Right lobe of liver (tissue), 6 donors: ENCODE measurements around the gene SSTR5. TPM values are rescaled to one million over a fixed set of nuclear protein-coding genes. Genes with fewer than 3 reads are reported as not detected.

Experiments used
- ATAC-seq, 4 donors: fragments of 200-7000 bp; cut with Tn5 transposase; one replicate each; pipeline ENCODE4 v1.9.1; 2020; ENCODE audit warnings: mild to moderate bottlenecking in 4 of 4, moderate library complexity in 4 of 4
- DNase-seq, 3 donors: peaks; one replicate each; pipeline ENCODE4 v3.0.0-alpha.2; 2020
- H3K27ac ChIP-seq, 3 donors: fragments of 200-600 bp; one replicate each; pipeline ENCODE4 v1.8.0; 2022
- H3K27me3 ChIP-seq, 2 donors: fragments of 200-600 bp; one replicate each; pipeline ENCODE4 v1.8.0; 2022
- H3K36me3 ChIP-seq, 4 donors: fragments of 200-600 bp; sonication (generic) in 1 of 4; one replicate each; pipeline versions ENCODE4 v1.5.1 to v1.8.0; 2017 to 2022; ENCODE audit warnings: control low read depth in 1 of 4
- H3K4me1 ChIP-seq, 4 donors: fragments of 200-600 bp; sonication (generic) in 1 of 4; one replicate each; pipeline versions ENCODE4 v1.5.1 to v1.8.0; 2017 to 2022; ENCODE audit warnings: control low read depth in 1 of 4
- H3K4me3 ChIP-seq, 3 donors: fragments of 200-600 bp; one replicate each; pipeline ENCODE4 v1.8.0; 2022
- H3K9me3 ChIP-seq, 4 donors: fragments of 200-600 bp; sonication (generic) in 1 of 4; one replicate each; pipeline versions ENCODE4 v1.5.1 to v1.8.0; 2017 to 2022; ENCODE audit warnings: control low read depth in 1 of 4
- POLR2A ChIP-seq: fragments of 450-650 bp; IDR thresholded peaks from one replicate; pipeline ENCODE4 v1.6.1; 2017; ENCODE audit warnings: antibody characterized with exemption, mild to moderate bottlenecking
- WGBS: methylation state at CpG from one replicate; pipeline ENCODE4 v1.1.6; 2018; ENCODE audit warnings: low coverage, low lambda C conversion rate; ENCODE audit not compliant: insufficient coverage; ENCODE audit errors: missing lambda C conversion rate; 5-methylcytosine and 5-hydroxymethylcytosine counted together
- intact Hi-C, 2 donors: fragments of 100-400 bp; cut with DNase I; formaldehyde crosslinking; loops; one replicate each; pipeline versions ENCODE4 v1.11.2 to v1.14.1; 2022
- total RNA-seq, 6 experiments: library from RNA; depleted of rRNA in 2 of 6; stranded (reverse); fragments of >200 nt in 2 of 6; fragmentation: NEBNext Ultra II Directional in 3 of 6; extraction: Animal tissue kit (Norgen Biotek cat#: 25700) in 3 of 6; gene quantifications; one replicate each; pipeline versions ENCODE4 v1.1.0 to v1.2.4, GENCODE V29; 2016 to 2023
- TF ChIP-seq, protein P1 (sequence below), 4 donors: fragments of 200-600 bp in 3 of 4; fragments of 450-650 bp in 1 of 4; IDR thresholded peaks; one replicate each; pipeline versions ENCODE4 v1.5.1 to v1.8.0; 2016 to 2022; ENCODE audit warnings: antibody characterized with exemption in 4 of 4, mild to moderate bottlenecking in 2 of 4
- donor health status: DM: no; HTN: yes; CAD: no.
- donor health status: DM: no; HTN: no; CAD: no.
- donor health status: DM: no; HTN: no; CAD: no.
- donor health status: DM: no; HTN: yes; CAD: no.
- donor health status: DM: no; HTN: yes; CAD: no.

SSTR5 gene
- total RNA-seq, 6 experiments from 2014 or later, result not detected

DNA sequence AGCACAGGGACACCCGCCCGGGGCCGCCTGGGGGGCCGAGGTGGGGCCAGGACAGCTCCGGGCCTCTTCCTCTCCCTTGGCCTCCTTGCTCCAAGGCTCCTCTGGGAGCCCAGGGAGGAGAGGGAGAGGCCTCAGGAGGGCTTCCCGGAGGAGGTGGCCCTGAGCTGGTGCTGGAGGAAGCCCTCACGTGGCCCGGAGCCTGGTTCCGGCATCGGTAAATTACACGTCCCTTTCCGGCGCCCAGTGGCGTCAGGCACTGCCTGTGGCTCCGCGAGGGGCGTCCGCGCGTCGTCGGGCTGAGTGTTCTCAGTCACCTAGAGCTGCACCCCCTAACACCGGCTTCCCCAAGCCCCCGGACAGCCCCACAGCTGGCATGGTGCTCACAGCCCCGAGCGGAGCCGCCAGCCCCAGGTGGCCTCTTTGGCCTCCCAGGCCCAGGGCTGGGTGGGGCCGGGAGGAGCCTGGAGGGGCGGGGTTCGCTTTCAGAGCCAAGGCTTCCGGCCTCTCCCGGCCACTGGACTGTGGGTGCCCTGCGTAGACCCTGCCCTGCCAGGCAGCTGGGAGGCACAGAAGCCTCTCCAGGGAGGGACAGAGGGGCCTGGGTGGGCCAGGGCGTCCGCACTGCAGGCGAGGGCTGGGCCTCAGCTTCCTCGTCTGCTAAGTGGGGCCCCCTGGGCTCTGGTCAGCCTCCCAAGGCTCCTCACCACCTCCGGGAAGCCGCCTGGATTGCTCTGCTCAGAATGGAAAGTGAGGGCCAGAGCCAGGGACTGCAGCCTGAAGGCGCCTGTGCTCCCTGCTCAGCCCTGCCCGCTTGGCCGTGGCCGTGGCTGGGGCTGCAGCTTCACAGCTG is 27.9 kb upstream of the SSTR5 start:
- Histone ChIP-seq H3K27ac (no peak overlapping the region), H3K9me3 (no peaks in the 10 kb centered on the region), H3K4me3 (no peak overlapping the region), H3K27me3 (no peaks in the 10 kb centered on the region), H3K36me3 (no peaks in the 10 kb centered on the region), H3K4me1 (no peaks in the 10 kb centered on the region)
- WGBS, result 57% methylated on average over 5 of the region's 43 CpGs
- intact Hi-C loops, result no loop called here
- DNase-seq (no peak), ATAC-seq (no peak)
- TF ChIP-seq POLR2A, result no peak
- TF ChIP-seq, protein P1, sequence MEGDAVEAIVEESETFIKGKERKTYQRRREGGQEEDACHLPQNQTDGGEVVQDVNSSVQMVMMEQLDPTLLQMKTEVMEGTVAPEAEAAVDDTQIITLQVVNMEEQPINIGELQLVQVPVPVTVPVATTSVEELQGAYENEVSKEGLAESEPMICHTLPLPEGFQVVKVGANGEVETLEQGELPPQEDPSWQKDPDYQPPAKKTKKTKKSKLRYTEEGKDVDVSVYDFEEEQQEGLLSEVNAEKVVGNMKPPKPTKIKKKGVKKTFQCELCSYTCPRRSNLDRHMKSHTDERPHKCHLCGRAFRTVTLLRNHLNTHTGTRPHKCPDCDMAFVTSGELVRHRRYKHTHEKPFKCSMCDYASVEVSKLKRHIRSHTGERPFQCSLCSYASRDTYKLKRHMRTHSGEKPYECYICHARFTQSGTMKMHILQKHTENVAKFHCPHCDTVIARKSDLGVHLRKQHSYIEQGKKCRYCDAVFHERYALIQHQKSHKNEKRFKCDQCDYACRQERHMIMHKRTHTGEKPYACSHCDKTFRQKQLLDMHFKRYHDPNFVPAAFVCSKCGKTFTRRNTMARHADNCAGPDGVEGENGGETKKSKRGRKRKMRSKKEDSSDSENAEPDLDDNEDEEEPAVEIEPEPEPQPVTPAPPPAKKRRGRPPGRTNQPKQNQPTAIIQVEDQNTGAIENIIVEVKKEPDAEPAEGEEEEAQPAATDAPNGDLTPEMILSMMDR (IDR thresholded peaks at IDR 0.05), result no peak

DNA sequence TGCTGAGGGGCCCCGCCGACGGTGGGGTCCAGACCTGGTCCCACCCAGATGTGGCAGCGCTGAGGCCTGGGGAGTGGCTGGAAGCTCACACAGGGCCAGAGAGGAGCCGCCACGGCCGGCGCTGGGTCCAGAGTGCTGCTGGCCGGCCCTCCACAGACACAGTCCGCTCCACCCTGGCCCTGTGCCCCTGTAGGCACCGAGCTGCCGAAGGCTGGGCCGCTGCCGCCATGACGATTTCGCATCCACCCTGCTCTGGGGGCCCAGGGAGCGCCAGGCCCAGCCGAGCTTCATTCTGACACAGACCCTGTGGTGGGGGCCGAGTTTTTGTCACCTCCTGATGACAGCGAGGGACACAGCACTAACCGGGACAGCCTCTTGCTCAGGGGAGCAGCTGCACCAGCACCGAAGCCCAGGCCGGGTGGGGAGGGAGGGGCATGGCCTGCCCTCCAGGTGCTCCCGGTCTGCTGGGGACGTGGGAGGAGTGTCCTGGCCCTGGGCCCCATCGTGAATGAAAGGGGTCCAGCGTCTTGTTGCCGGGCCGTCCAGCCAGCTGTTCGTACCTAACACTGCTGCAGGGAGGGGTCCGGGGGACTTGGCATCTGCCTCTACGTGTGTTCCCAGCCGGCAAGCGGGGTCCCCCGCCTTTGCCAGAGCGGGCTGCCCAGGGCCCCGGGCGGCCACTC is 27.1 kb upstream of the SSTR5 start:
- 60% methylated on average over 1 of the region's 38 CpGs for WGBS
- H3K27ac ChIP-seq, result no peak overlapping the region
- no peak for DNase-seq
- H3K36me3 ChIP-seq, result no peaks in the 10 kb centered on the region
- H3K4me3 ChIP-seq, result no peak overlapping the region
- no peak for TF ChIP-seq POLR2A
- TF ChIP-seq, protein P1 (IDR thresholded peaks at IDR 0.05), result no peak
- no peaks in the 10 kb centered on the region for H3K9me3 ChIP-seq
- intact Hi-C loops, result no loop called here
- H3K4me1 ChIP-seq, result no peaks in the 10 kb centered on the region
- ATAC-seq, result no peak
- H3K27me3 ChIP-seq, result no peaks in the 10 kb centered on the region

DNA sequence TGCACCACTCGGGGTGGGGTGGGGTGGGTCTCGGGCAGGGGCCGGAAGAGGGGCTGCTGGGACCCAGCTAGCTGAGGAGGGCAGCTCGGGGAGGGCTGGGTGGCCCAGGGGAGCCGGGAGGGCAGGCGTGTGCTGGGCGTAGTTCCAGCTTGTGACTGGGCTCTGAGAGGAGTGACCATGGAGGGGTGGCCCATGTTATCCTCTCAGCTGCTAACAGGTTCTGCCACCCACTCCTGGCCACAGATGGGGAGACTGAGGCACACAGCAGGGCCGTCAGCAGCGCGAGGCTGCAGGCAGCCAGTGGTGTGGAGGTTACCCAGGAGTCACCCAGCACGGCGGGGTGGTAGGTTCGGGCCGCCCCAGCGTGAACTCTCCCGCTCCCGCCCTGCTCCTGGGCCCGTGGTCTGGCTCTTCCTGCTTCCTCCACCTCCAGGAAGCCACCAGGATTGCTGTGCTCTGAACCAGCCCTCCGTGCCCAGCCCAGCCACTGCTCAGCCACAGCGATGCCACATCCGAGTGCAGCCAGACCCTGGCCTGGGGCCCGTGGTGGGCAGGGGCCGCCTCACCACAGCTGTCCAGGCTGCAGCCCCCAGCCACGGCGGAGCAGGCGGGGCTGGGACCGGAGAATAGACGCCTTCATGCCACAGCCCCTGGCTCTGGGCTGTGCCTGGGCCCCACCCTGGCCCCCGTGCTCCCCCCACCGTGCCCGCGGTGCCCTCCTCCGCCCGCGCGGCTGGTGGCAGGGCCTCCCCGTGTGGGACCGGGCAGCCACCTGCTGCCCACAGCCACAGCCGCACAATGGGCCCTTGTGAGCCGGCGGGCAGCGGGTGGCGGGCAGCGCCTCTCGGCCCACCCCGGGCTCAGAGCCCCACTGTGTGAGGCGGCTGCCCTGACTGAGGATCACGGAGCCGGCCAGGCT is 26.3 kb upstream of the SSTR5 start:
- DNase-seq (no peak), ATAC-seq (no peak)
- Histone ChIP-seq H3K4me3 (no peak overlapping the region), H3K9me3 (no peaks in the 10 kb centered on the region), H3K36me3 (no peaks in the 10 kb centered on the region), H3K4me1 (no peaks in the 10 kb centered on the region), H3K27me3 (no peaks in the 10 kb centered on the region), H3K27ac (no peak overlapping the region)
- intact Hi-C loops, result no loop called here
- WGBS, result 60% methylated on average over 1 of the region's 49 CpGs
- no peak for TF ChIP-seq POLR2A
- TF ChIP-seq, protein P1 (IDR thresholded peaks at IDR 0.05), result no peak

DNA sequence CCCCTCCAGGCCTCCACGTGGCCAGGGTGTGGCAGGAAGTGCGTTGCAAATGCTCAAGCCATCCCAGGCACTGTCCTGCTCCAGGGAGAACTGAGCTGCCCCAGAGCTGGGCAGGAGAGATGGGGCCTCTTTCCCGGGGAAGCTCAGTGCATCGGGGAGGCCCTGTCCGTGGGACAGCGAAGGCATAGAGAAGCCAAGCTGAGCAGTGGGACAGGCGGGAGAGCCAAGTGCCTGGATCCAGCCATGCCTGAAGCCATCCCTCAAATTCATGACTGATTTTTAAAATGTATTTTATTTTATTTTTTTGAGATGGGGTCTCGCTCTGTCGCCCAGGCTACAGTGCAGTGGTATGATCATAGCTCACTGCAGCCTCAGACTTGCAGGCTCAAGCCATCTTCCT is 25.4 kb upstream of the SSTR5 start:
- Histone ChIP-seq H3K27me3 (no peaks in the 10 kb centered on the region), H3K4me1 (no peaks in the 10 kb centered on the region), H3K9me3 (no peaks in the 10 kb centered on the region), H3K27ac (no peak overlapping the region), H3K36me3 (no peaks in the 10 kb centered on the region), H3K4me3 (no peak overlapping the region)
- intact Hi-C loops, result no loop called here
- TF ChIP-seq, protein P1 (IDR thresholded peaks at IDR 0.05), result no peak
- no peak for TF ChIP-seq POLR2A
- DNase-seq (no peak), ATAC-seq (no peak)
- WGBS, result 80% methylated on average over 1 of the region's 9 CpGs
